HG03520 (cell line): Measurements from ENCODE around the gene PTDSS2.

Experiments
- ATAC-seq: cut with Tn5 transposase; IDR thresholded peaks from one replicate; pipeline ENCODE4 v1.9.1; 2021; ENCODE audit warnings: mild to moderate bottlenecking, moderate library complexity; ENCODE audit not compliant: unreplicated experiment

The PTDSS2 gene

GRCh38 chr11:528166-528814 is 78.2 kb downstream of the PTDSS2 start:
- no peak for ATAC-seq

- ATAC-seq = no peak
Measured at GRCh38 chr11:528815-529727, 79.0 kb downstream of the PTDSS2 start.

GRCh38 chr11:529728-530411 is 79.8 kb downstream of the PTDSS2 start:
- ATAC-seq = no peak

GRCh38 chr11:530960-531831 is 81.1 kb downstream of the PTDSS2 start:
- ATAC-seq = no peak

- no peak for ATAC-seq
Measured at GRCh38 chr11:531919-532526, 81.9 kb downstream of the PTDSS2 start.

GRCh38 chr11:532527-532985 is 82.5 kb downstream of the PTDSS2 start:
- ATAC-seq = no peak

GRCh38 chr11:532986-533585 is 83.0 kb downstream of the PTDSS2 start:
- ATAC-seq = no peak

GRCh38 chr11:533586-534395 is 83.7 kb downstream of the PTDSS2 start:
- ATAC-seq = no peak

- ATAC-seq = no peak
Measured at GRCh38 chr11:534396-535209, 84.5 kb downstream of the PTDSS2 start.

GRCh38 chr11:535210-535518 is 85.1 kb downstream of the PTDSS2 start:
- ATAC-seq = no peak

- ATAC-seq = peak; percentile 67
Measured at GRCh38 chr11:535519-536454, 85.7 kb downstream of the PTDSS2 start, which contains the start of gene HRAS. Gene HRAS (minus strand): TSS chr11:535576.

- ATAC-seq = peak; percentile 34
Measured at GRCh38 chr11:536841-537621, 87.0 kb downstream of the PTDSS2 start, which contains the start of gene LRRC56. Gene LRRC56 (plus strand): TSS chr11:537527. CDS start chr11:540685, 3,158 bp downstream.

- ATAC-seq = no peak
Measured at GRCh38 chr11:537622-538430, 87.7 kb downstream of the PTDSS2 start.

GRCh38 chr11:538431-539051 is 88.5 kb downstream of the PTDSS2 start:
- no peak for ATAC-seq

- no peak for ATAC-seq
Measured at GRCh38 chr11:539971-540481, 89.9 kb downstream of the PTDSS2 start.
